Right renal pelvis (tissue), 4 donors: ENCODE results near the gene LFNG. TPM values are rescaled to one million over a fixed set of nuclear protein-coding genes. Genes with fewer than 3 reads are reported as not detected.
A peak's percentile ranks its signal among the peaks of the same experiment; 100 is the strongest.

Experiments used
- DNase-seq, 4 donors: peaks; one replicate each; pipeline ENCODE4 v3.0.0-alpha.2; 2013; ENCODE audit warnings: low read depth in 4 of 4, low spot score in 3 of 4, missing footprints in 1 of 4
- polyA plus RNA-seq, 4 donors: library from polyadenylated mRNA; unstranded; fragments of 120-200 nt; gene quantifications; one replicate each; pipeline ENCODE4 v1.2.1, GENCODE V29; 2013; ENCODE audit not compliant: insufficient read length in 4 of 4

Gene LFNG
- polyA plus RNA-seq, 4 donors = 28.9 to 41.5 (median 33.1) TPM

- DNase-seq = no peak
Measured at GRCh38 chr7:2482725-2483451, 36.7 kb upstream of the LFNG start.

GRCh38 chr7:2483494-2483893 is 36.1 kb upstream of the LFNG start:
- DNase-seq = no peak

- DNase-seq = no peak
Measured at GRCh38 chr7:2484868-2485267, 34.7 kb upstream of the LFNG start.

GRCh38 chr7:2487586-2488271 is 31.8 kb upstream of the LFNG start:
- no peak for DNase-seq

- no peak for DNase-seq
Measured at GRCh38 chr7:2488272-2488645, 31.3 kb upstream of the LFNG start.

- DNase-seq = no peak
Measured at GRCh38 chr7:2488681-2489080, 30.9 kb upstream of the LFNG start.

- no peak for DNase-seq
Measured at GRCh38 chr7:2490181-2490651, 29.4 kb upstream of the LFNG start.

- DNase-seq = no peak
Measured at GRCh38 chr7:2492038-2492437, 27.5 kb upstream of the LFNG start.

- DNase-seq = no peak
Measured at GRCh38 chr7:2493205-2494164, 26.1 kb upstream of the LFNG start.

- DNase-seq = no peak
Measured at GRCh38 chr7:2494191-2495130, 25.1 kb upstream of the LFNG start.

- DNase-seq = no peak
Measured at GRCh38 chr7:2495418-2496299, 23.9 kb upstream of the LFNG start.

- no peak for DNase-seq
Measured at GRCh38 chr7:2496375-2496774, 23.2 kb upstream of the LFNG start.

GRCh38 chr7:2497065-2497464 is 22.5 kb upstream of the LFNG start:
- DNase-seq = no peak

GRCh38 chr7:2497500-2498336 is 21.9 kb upstream of the LFNG start:
- peak in 1 of 4 donors; percentile 56 for DNase-seq

GRCh38 chr7:2498708-2499107 is 20.9 kb upstream of the LFNG start:
- no peak for DNase-seq

GRCh38 chr7:2499181-2499580 is 20.4 kb upstream of the LFNG start:
- no peak for DNase-seq

- no peak for DNase-seq
Measured at GRCh38 chr7:2499719-2500430, 19.7 kb upstream of the LFNG start.
